Activated T-helper 17 cell treated with anti-CD3 and anti-CD28 coated beads, Interleukin-2, amount 50 U/mL, for 72 hours (primary cell): ENCODE measurements around the gene OBSCN. TPM values are rescaled to one million over a fixed set of nuclear protein-coding genes. Genes with fewer than 3 reads are reported as not detected.
A peak's percentile ranks its signal among the peaks of the same experiment; 100 is the strongest.
"Not testable (repeated sequence)": the region's sequence is repeated elsewhere in the genome, so short reads cannot be mapped to it uniquely, and the experiment has no call there.

Source experiments
- ATAC-seq: fragments of 150-1000 bp; cut with Tn5 transposase; replicated peaks from 2 replicates; pipeline ENCODE4 v1.10.0; 2021; ENCODE audit warnings: mild to moderate bottlenecking, moderate library complexity
- H3K27ac Mint-ChIP-seq: one replicate; pipeline ENCODE4 v1.8.0; 2022; ENCODE audit warnings: mixed read lengths
- H3K27me3 Mint-ChIP-seq: one replicate; pipeline ENCODE4 v1.8.0; 2022; ENCODE audit warnings: mixed read lengths
- H3K36me3 Mint-ChIP-seq: one replicate; pipeline ENCODE4 v1.8.0; 2022; ENCODE audit warnings: low read depth, mild to moderate bottlenecking, mixed read lengths
- H3K4me1 Mint-ChIP-seq: one replicate; pipeline ENCODE4 v1.8.0; 2022; ENCODE audit warnings: mixed read lengths
- H3K4me3 Mint-ChIP-seq: one replicate; pipeline ENCODE4 v1.8.0; 2022; ENCODE audit warnings: mild to moderate bottlenecking, mixed read lengths
- H3K9me3 Mint-ChIP-seq: one replicate; pipeline ENCODE4 v1.8.0; 2022; ENCODE audit warnings: mixed read lengths
- total RNA-seq, 2 donors: library from RNA; stranded (reverse); gene quantifications; one replicate each; pipeline ENCODE4 v1.2.3, GENCODE V29; 2022

Gene OBSCN
- total RNA-seq, 2 donors from 2014 or later: 10.8 to 60.0 TPM

DNA sequence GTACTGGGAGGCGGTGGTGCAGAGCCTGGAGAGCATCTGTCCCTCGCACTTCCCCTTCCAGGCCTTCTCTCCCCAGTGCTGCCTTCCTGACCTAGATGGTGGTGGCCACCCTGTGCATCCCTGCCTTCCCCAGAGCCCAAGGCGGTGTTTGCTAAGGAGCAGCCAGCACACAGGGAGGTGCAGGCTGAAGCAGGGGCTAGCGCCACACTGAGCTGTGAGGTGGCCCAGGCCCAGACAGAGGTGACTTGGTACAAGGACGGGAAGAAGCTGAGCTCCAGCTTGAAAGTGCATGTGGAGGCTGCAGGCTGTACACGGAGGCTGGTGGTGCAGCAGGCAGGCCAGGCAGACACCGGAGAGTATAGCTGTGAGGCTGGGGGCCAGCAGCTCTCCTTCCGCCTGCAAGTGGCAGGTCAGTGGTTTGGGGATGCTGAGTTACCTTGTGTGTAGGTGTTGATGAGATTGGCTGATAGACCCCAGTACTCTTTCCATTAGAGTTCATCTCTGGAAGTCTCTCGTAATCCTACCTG, 51.6 kb downstream of the OBSCN start:
- no peak overlapping the region for H3K4me3 Mint-ChIP-seq
- no peak overlapping the region for H3K27ac Mint-ChIP-seq
- H3K27me3 Mint-ChIP-seq: no peaks in the 10 kb centered on the region
- no peaks in the 10 kb centered on the region for H3K9me3 Mint-ChIP-seq
- no peak for ATAC-seq
- no peaks in the 10 kb centered on the region for H3K4me1 Mint-ChIP-seq
- H3K36me3 Mint-ChIP-seq: peaks cover 14% of the 10 kb centered on the region

DNA sequence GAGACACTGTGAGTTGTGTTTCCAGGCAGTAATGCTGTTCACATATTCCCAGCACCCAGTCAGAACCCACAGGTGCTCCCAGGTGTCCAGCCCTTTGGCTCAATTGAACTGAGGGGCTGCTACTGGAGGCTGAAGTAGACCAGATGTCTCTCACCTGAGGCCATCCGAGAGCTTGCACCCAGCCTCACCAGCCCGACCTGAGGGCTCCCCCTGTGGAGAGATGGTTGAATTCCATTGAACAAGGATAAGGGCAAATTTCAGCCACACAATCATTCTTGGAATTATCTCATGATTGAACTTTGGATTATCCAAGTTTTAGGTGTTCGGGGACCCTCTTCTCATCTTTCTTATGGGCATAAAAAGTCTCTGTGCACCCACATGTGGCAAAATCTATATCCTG, 52.1 kb downstream of the OBSCN start:
- no peak overlapping the region for H3K27ac Mint-ChIP-seq
- H3K27me3 Mint-ChIP-seq: no peaks in the 10 kb centered on the region
- ATAC-seq: no peak
- no peaks in the 10 kb centered on the region for H3K4me1 Mint-ChIP-seq
- no peak overlapping the region for H3K4me3 Mint-ChIP-seq
- H3K9me3 Mint-ChIP-seq: no peaks in the 10 kb centered on the region
- H3K36me3 Mint-ChIP-seq: peaks cover 14% of the 10 kb centered on the region

DNA sequence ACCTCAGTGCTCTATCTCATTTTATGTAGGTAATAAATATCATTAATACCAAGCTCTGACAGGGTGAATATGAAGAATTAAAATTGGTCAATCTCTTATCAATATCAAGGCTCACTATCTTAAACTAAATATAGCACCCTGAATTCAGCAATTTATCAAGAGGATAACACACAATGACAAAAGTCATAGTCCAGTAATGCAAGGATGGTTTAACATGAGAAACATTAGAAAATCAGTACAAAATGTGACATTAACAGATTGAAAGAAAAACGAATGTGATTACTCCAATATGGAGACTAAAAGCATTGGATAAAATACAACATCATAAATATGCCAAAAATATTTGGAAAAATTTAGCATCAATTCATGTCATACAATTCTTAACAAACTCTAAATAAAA, 53.9 kb downstream of the OBSCN start:
- no peaks in the 10 kb centered on the region for H3K9me3 Mint-ChIP-seq
- H3K4me3 Mint-ChIP-seq: no peak overlapping the region
- no peak overlapping the region for H3K27ac Mint-ChIP-seq
- ATAC-seq: no peak
- H3K27me3 Mint-ChIP-seq: no peaks in the 10 kb centered on the region
- H3K36me3 Mint-ChIP-seq: peaks cover 7% of the 10 kb centered on the region
- no peaks in the 10 kb centered on the region for H3K4me1 Mint-ChIP-seq

DNA sequence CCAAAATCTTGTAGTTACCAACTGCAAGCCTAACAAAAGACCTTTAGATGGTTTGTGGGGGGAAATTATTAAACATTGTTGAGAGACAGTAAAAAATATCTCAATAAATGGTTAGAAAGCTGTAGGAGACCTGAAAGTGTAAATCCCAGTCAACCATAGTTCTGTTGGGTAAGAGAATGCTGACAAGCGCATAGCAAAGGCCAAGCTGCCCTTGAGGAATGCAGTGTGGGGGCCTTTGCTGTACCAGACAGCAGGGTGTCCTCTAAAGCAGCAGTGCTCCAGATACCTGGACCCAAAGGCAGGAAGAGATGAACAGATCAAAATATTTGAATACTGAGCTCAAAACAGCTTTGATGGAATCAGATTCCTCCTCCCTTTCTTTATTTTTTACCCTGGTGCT, 54.6 kb downstream of the OBSCN start:
- Mint-ChIP-seq H3K27ac (no peak overlapping the region), H3K36me3 (peaks cover 6% of the 10 kb centered on the region), H3K4me1 (no peaks in the 10 kb centered on the region), H3K4me3 (no peak overlapping the region), H3K9me3 (no peaks in the 10 kb centered on the region), H3K27me3 (no peaks in the 10 kb centered on the region)
- ATAC-seq: no peak

DNA sequence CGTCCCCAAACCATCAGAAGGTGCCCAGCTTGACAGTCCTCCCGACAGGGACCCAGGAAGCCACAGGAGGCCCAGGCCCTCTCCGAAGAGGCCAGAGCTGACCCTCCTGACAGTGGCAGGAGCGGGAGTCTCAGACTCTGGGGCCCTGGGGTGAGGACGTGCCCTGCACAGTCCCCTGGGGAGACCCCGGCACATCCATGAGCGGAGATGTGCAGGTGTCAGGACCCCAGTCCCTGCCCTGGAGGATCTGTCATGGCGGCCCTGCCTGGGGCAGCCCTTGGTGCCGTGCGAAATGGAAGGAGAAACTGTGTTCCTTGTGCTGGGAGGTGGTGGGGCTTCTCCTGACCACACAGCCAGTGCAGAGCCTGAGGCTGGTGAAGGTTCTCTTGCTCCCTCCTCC, 55.8 kb downstream of the OBSCN start:
- no peak for ATAC-seq
- no peaks in the 10 kb centered on the region for H3K9me3 Mint-ChIP-seq
- no peaks in the 10 kb centered on the region for H3K4me1 Mint-ChIP-seq
- no peak overlapping the region for H3K4me3 Mint-ChIP-seq
- no peaks in the 10 kb centered on the region for H3K36me3 Mint-ChIP-seq
- no peaks in the 10 kb centered on the region for H3K27me3 Mint-ChIP-seq
- H3K27ac Mint-ChIP-seq: no peak overlapping the region

DNA sequence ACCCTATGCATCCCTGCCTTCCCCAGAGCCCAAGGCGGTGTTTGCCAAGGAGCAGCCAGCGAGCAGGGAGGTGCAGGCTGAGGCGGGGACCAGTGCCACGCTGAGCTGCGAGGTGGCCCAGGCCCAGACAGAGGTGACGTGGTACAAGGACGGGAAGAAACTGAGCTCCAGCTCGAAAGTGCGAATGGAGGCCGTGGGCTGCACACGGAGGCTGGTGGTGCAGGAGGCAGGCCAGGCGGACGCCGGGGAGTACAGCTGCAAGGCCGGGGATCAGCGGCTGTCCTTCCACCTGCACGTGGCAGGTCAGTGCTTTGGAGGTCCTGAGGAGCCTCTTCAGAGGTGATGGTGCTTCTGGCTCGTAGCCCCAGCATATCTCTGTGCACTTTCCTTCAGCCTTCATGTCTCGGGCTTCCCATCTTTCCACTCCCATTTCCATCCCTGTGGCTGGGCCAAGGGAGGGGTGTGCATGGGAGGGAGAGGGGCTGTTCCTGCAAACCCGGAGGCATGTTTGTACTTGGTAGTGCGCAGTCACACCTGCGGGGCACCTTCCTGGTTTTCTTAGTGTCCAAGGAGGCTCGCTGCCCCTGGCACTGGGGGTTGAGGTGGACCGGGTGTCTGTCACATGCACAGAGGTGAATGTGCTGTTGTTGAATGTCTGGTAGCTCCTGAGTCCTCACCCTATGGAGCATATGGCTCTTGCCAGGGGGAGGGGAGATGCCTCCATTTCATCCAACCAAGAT, 56.4 kb downstream of the OBSCN start:
- Mint-ChIP-seq H3K4me1 (no peaks in the 10 kb centered on the region), H3K36me3 (no peaks in the 10 kb centered on the region), H3K4me3 (no peak overlapping the region), H3K9me3 (no peaks in the 10 kb centered on the region), H3K27ac (no peak overlapping the region), H3K27me3 (no peaks in the 10 kb centered on the region)
- ATAC-seq: no peak

DNA sequence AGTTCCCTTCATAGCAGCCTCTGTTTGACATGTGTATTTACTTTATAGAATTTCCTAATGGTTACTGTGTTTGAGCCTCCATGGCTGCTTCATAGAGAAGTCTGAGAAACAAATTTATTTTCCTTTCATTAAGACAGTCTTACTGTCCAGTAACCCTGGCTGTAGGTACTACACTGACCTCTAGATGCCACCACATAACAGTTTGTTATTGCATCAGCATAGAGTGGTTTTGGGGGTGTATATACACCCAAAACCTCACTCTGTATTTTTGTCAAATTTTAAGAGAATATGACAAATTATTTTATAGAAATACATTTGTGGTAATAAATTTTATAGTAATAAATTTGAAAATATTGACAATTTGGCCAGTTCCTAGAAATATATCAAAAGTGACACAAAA, 57.3 kb downstream of the OBSCN start:
- Mint-ChIP-seq H3K4me3 (no peak overlapping the region), H3K27ac (no peak overlapping the region), H3K4me1 (no peaks in the 10 kb centered on the region), H3K36me3 (no peaks in the 10 kb centered on the region), H3K9me3 (no peaks in the 10 kb centered on the region), H3K27me3 (no peaks in the 10 kb centered on the region)
- ATAC-seq: no peak

DNA sequence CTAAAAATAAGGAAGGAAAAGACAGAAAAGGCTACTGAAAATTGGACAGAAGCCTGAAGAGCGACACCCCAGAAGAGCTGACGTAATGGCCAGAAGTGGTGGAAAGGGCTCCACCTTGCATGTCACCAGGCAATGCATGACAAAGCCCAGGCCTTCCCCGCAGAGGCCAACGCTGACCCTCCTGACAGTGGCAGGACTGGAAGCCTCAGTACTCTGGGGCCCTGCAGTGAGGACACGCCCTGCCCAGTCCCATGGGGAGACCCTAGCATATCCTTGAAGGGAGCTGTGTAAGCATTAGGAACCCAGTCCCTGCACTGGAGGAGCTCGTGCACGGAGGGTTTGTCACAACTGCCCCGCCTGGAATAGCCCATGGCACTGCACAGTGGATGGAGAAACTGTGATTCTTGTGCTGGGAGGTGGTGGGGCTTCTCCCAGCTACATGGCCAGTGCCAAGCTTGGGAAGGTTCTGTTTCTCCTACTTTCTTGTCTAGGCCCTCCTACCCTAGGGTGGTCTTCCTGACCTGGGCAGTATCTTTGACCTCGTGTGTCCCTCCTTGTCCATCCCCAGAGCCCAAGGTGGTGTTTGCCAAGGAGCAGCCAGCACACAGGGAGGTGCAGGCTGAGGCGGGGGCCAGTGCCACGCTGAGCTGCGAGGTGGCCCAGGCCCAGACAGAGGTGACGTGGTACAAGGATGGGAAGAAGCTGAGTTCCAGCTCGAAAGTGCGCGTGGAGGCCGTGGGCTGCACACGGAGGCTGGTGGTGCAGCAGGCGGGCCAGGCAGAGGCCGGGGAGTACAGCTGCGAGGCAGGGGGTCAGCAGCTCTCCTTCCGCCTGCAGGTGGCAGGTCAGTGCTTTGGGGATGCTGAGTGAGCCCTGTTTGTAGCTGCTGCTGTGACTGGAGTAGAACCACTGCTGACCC, 60.4 kb downstream of the OBSCN start:
- H3K36me3 Mint-ChIP-seq: no peaks in the 10 kb centered on the region
- no peak overlapping the region for H3K27ac Mint-ChIP-seq
- no peak for ATAC-seq
- H3K9me3 Mint-ChIP-seq: no peaks in the 10 kb centered on the region
- no peaks in the 10 kb centered on the region for H3K27me3 Mint-ChIP-seq
- H3K4me1 Mint-ChIP-seq: no peaks in the 10 kb centered on the region
- no peak overlapping the region for H3K4me3 Mint-ChIP-seq

DNA sequence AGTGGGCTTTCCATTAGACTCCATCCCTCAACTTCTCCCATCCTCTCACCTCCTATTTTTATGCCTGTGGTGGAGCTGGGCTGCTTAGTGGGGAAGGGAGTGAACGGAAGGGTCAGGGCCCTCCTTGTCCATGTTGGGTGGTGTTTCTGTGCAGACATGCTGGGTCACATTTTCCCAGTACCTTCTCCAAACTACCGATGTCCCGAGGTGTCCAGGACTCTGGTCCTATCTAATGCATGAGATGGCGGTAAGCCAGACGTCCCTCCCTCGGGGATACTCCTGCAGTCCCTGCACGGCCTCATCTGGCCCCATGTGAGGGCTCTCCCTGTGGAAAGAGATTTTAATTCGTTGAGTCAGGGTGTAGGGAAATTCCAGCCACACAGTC, 61.0 kb downstream of the OBSCN start:
- no peak overlapping the region for H3K4me3 Mint-ChIP-seq
- H3K4me1 Mint-ChIP-seq: no peaks in the 10 kb centered on the region
- no peak overlapping the region for H3K27ac Mint-ChIP-seq
- H3K36me3 Mint-ChIP-seq: no peaks in the 10 kb centered on the region
- H3K9me3 Mint-ChIP-seq: no peaks in the 10 kb centered on the region
- no peak for ATAC-seq
- no peaks in the 10 kb centered on the region for H3K27me3 Mint-ChIP-seq

DNA sequence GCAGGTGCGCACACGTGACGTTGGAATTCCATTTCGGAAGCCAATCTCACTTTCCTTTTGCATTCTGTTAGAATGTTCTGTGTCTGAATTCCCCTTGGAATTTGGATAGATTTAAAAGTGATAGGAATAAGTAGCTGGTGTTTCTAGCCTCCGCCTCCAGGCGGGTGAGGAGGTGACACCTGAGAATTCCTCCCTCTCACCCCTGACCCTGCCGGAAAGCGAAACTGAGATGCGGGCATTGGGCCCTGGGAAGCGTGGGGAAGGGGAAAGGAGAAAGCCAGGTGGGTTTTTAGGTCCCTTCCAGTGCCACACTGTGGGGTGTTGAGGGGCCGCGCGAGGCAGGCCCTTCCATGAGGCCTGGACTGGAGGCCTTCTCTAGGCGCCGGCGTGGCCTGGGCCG, 61.6 kb downstream of the OBSCN start:
- H3K27ac Mint-ChIP-seq, H3K9me3 Mint-ChIP-seq, H3K4me3 Mint-ChIP-seq, H3K4me1 Mint-ChIP-seq, H3K36me3 Mint-ChIP-seq, H3K27me3 Mint-ChIP-seq: not testable (repeated sequence)
- peak; percentile 55 for ATAC-seq

DNA sequence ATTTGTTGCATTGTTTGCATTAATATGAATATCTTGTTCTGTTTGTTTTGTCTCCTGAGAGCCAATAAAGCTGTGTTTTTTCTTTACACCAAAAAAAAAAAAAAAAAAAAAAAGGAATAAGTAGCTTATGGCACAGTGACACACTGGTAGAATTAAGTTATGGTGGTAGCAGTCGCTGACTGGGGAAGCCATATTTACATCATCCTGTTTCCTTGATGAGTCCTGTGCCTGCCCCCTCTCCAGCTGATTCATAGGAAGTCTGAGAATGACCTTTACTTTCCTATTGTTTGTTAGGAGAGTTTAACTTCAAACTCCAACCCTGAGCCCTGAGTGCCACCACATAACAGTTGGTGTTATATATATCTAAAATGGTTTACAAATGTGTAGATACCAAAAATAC, 62.2 kb downstream of the OBSCN start:
- peak; percentile 48 for ATAC-seq
- Mint-ChIP-seq H3K4me3 (no peak overlapping the region), H3K27me3 (no peaks in the 10 kb centered on the region), H3K9me3 (no peaks in the 10 kb centered on the region), H3K4me1 (no peaks in the 10 kb centered on the region), H3K36me3 (no peaks in the 10 kb centered on the region), H3K27ac (no peak overlapping the region)

- ATAC-seq: no peak
- no peak overlapping the region for H3K27ac Mint-ChIP-seq
- H3K4me3 Mint-ChIP-seq: no peak overlapping the region
- H3K36me3 Mint-ChIP-seq: no peaks in the 10 kb centered on the region
- no peaks in the 10 kb centered on the region for H3K9me3 Mint-ChIP-seq
- no peaks in the 10 kb centered on the region for H3K27me3 Mint-ChIP-seq
- no peaks in the 10 kb centered on the region for H3K4me1 Mint-ChIP-seq
Observed at GRCh38 chr1:228271701-228272251, 63.9 kb downstream of the OBSCN start.

DNA sequence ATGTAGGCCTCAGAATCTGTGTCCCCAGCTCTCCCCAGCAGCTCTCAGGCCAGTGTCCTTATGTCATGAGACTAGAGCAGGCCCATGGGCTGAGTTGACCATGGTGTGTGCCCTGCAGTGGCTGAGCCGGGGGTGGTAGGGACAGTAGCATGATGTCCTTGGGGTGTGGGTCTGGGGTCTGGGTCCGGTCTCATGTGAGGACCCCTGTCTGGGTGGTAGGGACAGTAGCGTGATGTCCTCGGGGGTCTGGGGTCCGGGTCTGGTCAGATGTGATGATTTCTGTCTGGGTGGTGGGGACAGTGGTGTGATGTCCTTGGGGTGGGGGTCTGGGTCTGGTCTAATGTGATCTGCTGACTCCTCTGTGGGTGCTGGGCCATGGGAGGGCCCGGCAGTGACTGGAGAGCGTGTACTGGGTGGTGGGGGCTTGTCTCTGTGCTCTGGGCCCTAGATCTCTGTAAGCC, 64.5 kb downstream of the OBSCN start:
- no peaks in the 10 kb centered on the region for H3K27me3 Mint-ChIP-seq
- no peaks in the 10 kb centered on the region for H3K9me3 Mint-ChIP-seq
- H3K4me3 Mint-ChIP-seq: no peak overlapping the region
- peak overlapping the region; percentile 25 for H3K27ac Mint-ChIP-seq
- ATAC-seq: no peak
- no peaks in the 10 kb centered on the region for H3K4me1 Mint-ChIP-seq
- H3K36me3 Mint-ChIP-seq: no peaks in the 10 kb centered on the region

DNA sequence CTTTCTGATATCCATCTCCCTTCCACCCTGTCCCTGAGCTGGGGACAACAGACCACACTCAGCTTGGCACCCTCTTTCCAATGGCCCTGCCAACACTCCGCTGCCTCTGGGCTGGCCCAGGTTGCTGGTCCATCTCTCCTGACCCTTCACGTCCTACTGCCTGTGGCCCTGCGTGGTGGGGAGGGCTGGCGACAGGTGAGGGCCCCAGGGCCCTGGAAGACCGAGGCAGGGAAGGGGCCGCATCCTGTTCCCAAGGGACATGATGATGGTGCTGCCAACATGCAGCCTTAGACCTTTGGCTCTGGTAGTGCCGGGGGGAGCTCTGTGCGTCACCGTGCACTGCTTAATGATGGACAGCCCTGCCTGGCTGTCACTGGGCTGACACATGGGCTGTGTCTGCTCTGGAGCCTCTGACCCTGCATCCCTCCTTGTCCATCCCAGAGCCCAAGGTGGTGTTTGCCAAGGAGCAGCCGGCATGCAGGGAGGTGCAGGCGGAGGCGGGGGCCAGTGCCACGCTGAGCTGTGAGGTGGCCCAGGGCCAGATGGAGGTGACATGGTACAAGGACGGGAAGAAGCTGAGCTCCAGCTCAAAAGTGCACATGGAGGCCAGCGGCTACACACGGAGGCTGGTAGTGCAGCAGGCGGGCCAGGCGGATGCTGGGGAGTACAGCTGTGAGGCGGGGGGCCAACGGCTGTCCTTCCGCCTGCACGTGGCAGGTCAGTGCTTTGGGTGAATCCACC, 65.2 kb downstream of the OBSCN start:
- Mint-ChIP-seq H3K9me3 (no peaks in the 10 kb centered on the region), H3K36me3 (no peaks in the 10 kb centered on the region), H3K27ac (peak overlapping the region; percentile 25), H3K4me3 (no peak overlapping the region), H3K4me1 (no peaks in the 10 kb centered on the region), H3K27me3 (no peaks in the 10 kb centered on the region)
- no peak for ATAC-seq
